ENCODE data around the gene MAGOH. TPM values are rescaled to one million over a fixed set of nuclear protein-coding genes. Genes with fewer than 3 reads are reported as not detected.

MAGOH gene
- total RNA-seq, 1 donor from 2014 or later = 109 TPM

GRCh38 chr1:53280496-53280895, 42.2 kb upstream of the MAGOH start:
- TF ChIP-seq EZH2phosphoT487 (IDR thresholded peaks at IDR 0.05) = no peak
- no peak for TF ChIP-seq EZH2 (IDR thresholded peaks at IDR 0.05)
- TF ChIP-seq, protein P1, sequence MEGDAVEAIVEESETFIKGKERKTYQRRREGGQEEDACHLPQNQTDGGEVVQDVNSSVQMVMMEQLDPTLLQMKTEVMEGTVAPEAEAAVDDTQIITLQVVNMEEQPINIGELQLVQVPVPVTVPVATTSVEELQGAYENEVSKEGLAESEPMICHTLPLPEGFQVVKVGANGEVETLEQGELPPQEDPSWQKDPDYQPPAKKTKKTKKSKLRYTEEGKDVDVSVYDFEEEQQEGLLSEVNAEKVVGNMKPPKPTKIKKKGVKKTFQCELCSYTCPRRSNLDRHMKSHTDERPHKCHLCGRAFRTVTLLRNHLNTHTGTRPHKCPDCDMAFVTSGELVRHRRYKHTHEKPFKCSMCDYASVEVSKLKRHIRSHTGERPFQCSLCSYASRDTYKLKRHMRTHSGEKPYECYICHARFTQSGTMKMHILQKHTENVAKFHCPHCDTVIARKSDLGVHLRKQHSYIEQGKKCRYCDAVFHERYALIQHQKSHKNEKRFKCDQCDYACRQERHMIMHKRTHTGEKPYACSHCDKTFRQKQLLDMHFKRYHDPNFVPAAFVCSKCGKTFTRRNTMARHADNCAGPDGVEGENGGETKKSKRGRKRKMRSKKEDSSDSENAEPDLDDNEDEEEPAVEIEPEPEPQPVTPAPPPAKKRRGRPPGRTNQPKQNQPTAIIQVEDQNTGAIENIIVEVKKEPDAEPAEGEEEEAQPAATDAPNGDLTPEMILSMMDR (IDR thresholded peaks at IDR 0.05) = no peak
- H3K4me3 ChIP-seq = no peak overlapping the region
- Mint-ChIP-seq H3K36me3 (peaks cover 16% of the 10 kb centered on the region), H3K27ac (peak overlapping the region; percentile 76), H3K27me3 (ENCODE audit: insufficient read depth, low read depth) (no peaks in the 10 kb centered on the region), H3K4me3 (no peak overlapping the region), H3K9me3 (no peaks in the 10 kb centered on the region), H3K4me1 (peaks cover 19% of the 10 kb centered on the region)
- H3K9me3 ChIP-seq (ENCODE audit: low read depth) = no peaks in the 10 kb centered on the region
- H3K27ac ChIP-seq = no peak overlapping the region
- no peak overlapping the region for H3K4me2 ChIP-seq
- H3K79me2 ChIP-seq (ENCODE audit: low read depth) = no peaks in the 10 kb centered on the region
- H4K20me1 ChIP-seq (ENCODE audit: low read depth) = no peaks in the 10 kb centered on the region
- H2AFZ ChIP-seq (replicated peaks) = no peak overlapping the region
- peaks cover 2% of the 10 kb centered on the region for H3F3A ChIP-seq (ENCODE audit: low read depth)
- no peaks in the 10 kb centered on the region for H3K36me3 ChIP-seq
- no peak for DNase-seq (ENCODE audit: low spot score)
- H3K4me1 ChIP-seq = no peaks in the 10 kb centered on the region
- no peak overlapping the region for H3K9ac ChIP-seq
- H3K27me3 ChIP-seq = no peaks in the 10 kb centered on the region

- H2AFZ ChIP-seq (replicated peaks) = no peak overlapping the region
- no peaks in the 10 kb centered on the region for H3K36me3 ChIP-seq
- no peak overlapping the region for H3K4me2 ChIP-seq
- H3K27me3 ChIP-seq = no peaks in the 10 kb centered on the region
- no peaks in the 10 kb centered on the region for H3K79me2 ChIP-seq (ENCODE audit: low read depth)
- H3K4me3 Mint-ChIP-seq = peak overlapping the region; percentile 21
- peaks cover 19% of the 10 kb centered on the region for H3K4me1 Mint-ChIP-seq
- DNase-seq (ENCODE audit: low spot score) = no peak
- H3K27ac ChIP-seq = peak overlapping the region; percentile 20
- peaks cover 12% of the 10 kb centered on the region for H3K36me3 Mint-ChIP-seq
- TF ChIP-seq EZH2phosphoT487 (IDR thresholded peaks at IDR 0.05) (no peak), EZH2 (IDR thresholded peaks at IDR 0.05) (no peak)
- TF ChIP-seq, protein P1 (IDR thresholded peaks at IDR 0.05) = no peak
- H3K9ac ChIP-seq = no peak overlapping the region
- no peaks in the 10 kb centered on the region for H3K9me3 Mint-ChIP-seq
- no peak overlapping the region for H3K4me3 ChIP-seq
- H3K27me3 Mint-ChIP-seq (ENCODE audit: insufficient read depth, low read depth) = no peaks in the 10 kb centered on the region
- no peaks in the 10 kb centered on the region for H3K9me3 ChIP-seq (ENCODE audit: low read depth)
- H3K27ac Mint-ChIP-seq = peak overlapping the region; percentile 76
- peaks cover 2% of the 10 kb centered on the region for H3F3A ChIP-seq (ENCODE audit: low read depth)
- H3K4me1 ChIP-seq = no peaks in the 10 kb centered on the region
- H4K20me1 ChIP-seq (ENCODE audit: low read depth) = no peaks in the 10 kb centered on the region
These were observed 41.2 kb upstream of the MAGOH start for GRCh38 chr1:53279296-53280200.

- no peaks in the 10 kb centered on the region for H3K4me1 ChIP-seq
- H3K36me3 ChIP-seq = no peaks in the 10 kb centered on the region
- H3K9me3 Mint-ChIP-seq = no peaks in the 10 kb centered on the region
- H3K27ac Mint-ChIP-seq = no peak overlapping the region
- H3F3A ChIP-seq (ENCODE audit: low read depth) = peaks cover 2% of the 10 kb centered on the region
- H3K9me3 ChIP-seq (ENCODE audit: low read depth) = no peaks in the 10 kb centered on the region
- peak; percentile 68 for DNase-seq (ENCODE audit: low spot score)
- H3K4me2 ChIP-seq = no peak overlapping the region
- no peaks in the 10 kb centered on the region for H3K79me2 ChIP-seq (ENCODE audit: low read depth)
- no peak overlapping the region for H3K9ac ChIP-seq
- H3K27me3 ChIP-seq = no peaks in the 10 kb centered on the region
- no peak for TF ChIP-seq EZH2 (IDR thresholded peaks at IDR 0.05)
- TF ChIP-seq, protein P1 (IDR thresholded peaks at IDR 0.05) = peak; percentile 96
- no peak for TF ChIP-seq EZH2phosphoT487 (IDR thresholded peaks at IDR 0.05)
- H3K27ac ChIP-seq = no peak overlapping the region
- H3K4me3 Mint-ChIP-seq = no peak overlapping the region
- H3K4me1 Mint-ChIP-seq = peaks cover 19% of the 10 kb centered on the region
- H3K36me3 Mint-ChIP-seq = peaks cover 11% of the 10 kb centered on the region
- no peak overlapping the region for H2AFZ ChIP-seq (replicated peaks)
- no peaks in the 10 kb centered on the region for H4K20me1 ChIP-seq (ENCODE audit: low read depth)
- no peak overlapping the region for H3K4me3 ChIP-seq
- H3K27me3 Mint-ChIP-seq (ENCODE audit: insufficient read depth, low read depth) = no peaks in the 10 kb centered on the region
These were observed 40.0 kb upstream of the MAGOH start for GRCh38 chr1:53278298-53278725.
